ENCODE data around the gene SLC25A25. TPM values are rescaled to one million over a fixed set of nuclear protein-coding genes. Genes with fewer than 3 reads are reported as not detected.

Gene SLC25A25
- total and polyA plus RNA-seq, 9 of the 15 experiments (the other 6 are each of a cell fraction or from before 2014, with no cell fraction given), result 0.07 to 35.9 (median 23.2) TPM

GRCh38 chr9:128099231-128099931, 31.3 kb downstream of the SLC25A25 start (continued):
- TF ChIP-seq HMGN3 (IDR thresholded peaks at IDR 0.05; ENCODE audit: borderline replicate concordance, extremely low read depth, insufficient read length, low read depth, low read length) (no peak), ZNF655 (CRISPR knock-in tag; IDR thresholded peaks at IDR 0.05) (no peak), HNRNPK (IDR thresholded peaks at IDR 0.05; ENCODE audit: low read depth, low read length, poor library complexity, severe bottlenecking) (no peak), POLR2AphosphoS5 (IDR thresholded peaks at IDR 0.05; ENCODE audit: control insufficient read depth, insufficient read depth, low read depth, low read length) (0 out of 2 replicates have a peak, but pooled peaks have one; percentile 37), SNRNP70 (optimal IDR thresholded peaks at IDR 0.05; ENCODE audit: low read depth, low read length) (no peak), HNRNPLL (IDR thresholded peaks at IDR 0.05; ENCODE audit: low read depth, low read length, poor library complexity, severe bottlenecking) (no peak), CTCF (IDR thresholded peaks at IDR 0.05 in 2 of 3, conservative IDR thresholded peaks at IDR 0.05 in 1 of 3; ENCODE audit: insufficient read depth in 2 of 3, low read depth in 1 of 3, low read length in 3 of 3) (no peak), CREM (IDR thresholded peaks at IDR 0.05; ENCODE audit: low read depth) (0 out of 2 replicates have a peak, but pooled peaks have one; percentile 12), SMARCB1 (IDR thresholded peaks at IDR 0.05; ENCODE audit: insufficient read length, low read depth) (no peak), ZC3H4 (CRISPR knock-in tag; IDR thresholded peaks at IDR 0.05; ENCODE audit: borderline replicate concordance) (no peak), ZBTB7A (IDR thresholded peaks at IDR 0.05; ENCODE audit: borderline replicate concordance, control insufficient read depth, low read depth, low read length) (no peak), CREB3 (tag; conservative IDR thresholded peaks at IDR 0.05; ENCODE audit: low read depth) (no peak), RBM17 (IDR thresholded peaks at IDR 0.05; ENCODE audit: borderline replicate concordance, low read depth, low read length) (no peak), ZBTB1 (CRISPR knock-in tag; IDR thresholded peaks at IDR 0.05; ENCODE audit: borderline replicate concordance, low read depth) (no peak), SRSF9 (IDR thresholded peaks at IDR 0.05; ENCODE audit: borderline replicate concordance, low read depth, low read length) (no peak), SIN3B (IDR thresholded peaks at IDR 0.05; ENCODE audit: low read depth) (no peak), ELF4 (CRISPR knock-in tag; IDR thresholded peaks at IDR 0.05) (no peak)
